Peyer's patch (tissue), 4 donors: ENCODE measurements around the gene CELF4. TPM values are rescaled to one million over a fixed set of nuclear protein-coding genes. Genes with fewer than 3 reads are reported as not detected.

Experiments
- DNase-seq, 3 donors: peaks; one replicate each; pipeline ENCODE4 v3.0.0-alpha.2; 2017 to 2019
- H3K27ac ChIP-seq, 4 donors: fragments of 200-600 bp; sonication (generic); one replicate each; pipeline ENCODE4 v1.5.1; 2016 to 2019
- H3K27me3 ChIP-seq, 2 donors: fragments of 200-600 bp; sonication (generic); one replicate each; pipeline ENCODE4 v1.5.1; 2019
- H3K36me3 ChIP-seq, 3 donors: fragments of 200-600 bp; sonication (generic); one replicate each; pipeline ENCODE4 v1.5.1; 2016 to 2019
- H3K4me1 ChIP-seq, 4 donors: fragments of 200-600 bp; sonication (generic); one replicate each; pipeline ENCODE4 v1.5.1; 2016 to 2019
- H3K4me3 ChIP-seq, 4 donors: fragments of 200-600 bp; sonication (generic); 1 replicate in 3 of 4; 2 replicates in 1 of 4; pipeline ENCODE4 v1.5.1; 2016 to 2019; ENCODE audit warnings: mild to moderate bottlenecking in 1 of 4
- H3K9me3 ChIP-seq, 4 donors: fragments of 200-600 bp; sonication (generic); one replicate each; pipeline ENCODE4 v1.5.1; 2016 to 2019; ENCODE audit warnings: mild to moderate bottlenecking in 1 of 4
- POLR2A ChIP-seq, 2 donors: fragments of 450-650 bp; IDR thresholded peaks; one replicate each; pipeline ENCODE4 v1.5.1; 2017; ENCODE audit warnings: antibody characterized with exemption in 2 of 2, mild to moderate bottlenecking in 2 of 2, moderate library complexity in 2 of 2
- total RNA-seq, 4 donors: library from RNA; depleted of rRNA; stranded (reverse); fragments of >200 nt; gene quantifications; one replicate each; pipeline ENCODE4 v1.1.0, GENCODE V29; 2016
- TF ChIP-seq, protein P1 (sequence below), 6 experiments: fragments of 450-650 bp in 4 of 6; fragments of 200-600 bp in 2 of 6; sonication (generic) in 1 of 6; IDR thresholded peaks; one replicate each; pipeline ENCODE4 v1.5.1; 2017 to 2019; ENCODE audit warnings: antibody characterized with exemption in 6 of 6, mild to moderate bottlenecking in 3 of 6, moderate library complexity in 1 of 6

CELF4 gene
- total RNA-seq, 4 donors from 2014 or later: 0.35 to 4.8 TPM; not detected in 2

DNA sequence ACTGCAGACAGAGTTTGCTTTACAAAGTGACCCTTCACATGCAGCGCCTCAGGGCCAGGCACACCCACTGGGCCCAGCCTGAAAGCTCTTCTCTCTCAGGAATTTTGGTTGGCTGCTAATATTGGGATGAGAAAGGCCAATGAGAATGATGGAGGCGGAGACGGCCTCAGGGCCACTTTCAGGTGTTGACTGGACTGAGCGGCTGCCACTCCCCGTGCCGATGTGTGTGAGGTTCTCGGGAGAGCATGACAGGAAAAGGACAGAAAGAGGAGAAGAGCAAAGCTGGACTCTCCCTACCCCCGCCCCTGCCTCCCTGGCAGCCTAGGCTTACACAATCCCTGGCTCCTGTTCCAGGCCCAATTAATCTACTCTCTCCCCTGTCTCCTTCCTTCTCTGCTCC is 155.7 kb downstream of the CELF4 start:
- no peaks in the 10 kb centered on the region for H3K4me1 ChIP-seq
- no peak overlapping the region for H3K27ac ChIP-seq
- no peak for DNase-seq
- TF ChIP-seq, protein P1, sequence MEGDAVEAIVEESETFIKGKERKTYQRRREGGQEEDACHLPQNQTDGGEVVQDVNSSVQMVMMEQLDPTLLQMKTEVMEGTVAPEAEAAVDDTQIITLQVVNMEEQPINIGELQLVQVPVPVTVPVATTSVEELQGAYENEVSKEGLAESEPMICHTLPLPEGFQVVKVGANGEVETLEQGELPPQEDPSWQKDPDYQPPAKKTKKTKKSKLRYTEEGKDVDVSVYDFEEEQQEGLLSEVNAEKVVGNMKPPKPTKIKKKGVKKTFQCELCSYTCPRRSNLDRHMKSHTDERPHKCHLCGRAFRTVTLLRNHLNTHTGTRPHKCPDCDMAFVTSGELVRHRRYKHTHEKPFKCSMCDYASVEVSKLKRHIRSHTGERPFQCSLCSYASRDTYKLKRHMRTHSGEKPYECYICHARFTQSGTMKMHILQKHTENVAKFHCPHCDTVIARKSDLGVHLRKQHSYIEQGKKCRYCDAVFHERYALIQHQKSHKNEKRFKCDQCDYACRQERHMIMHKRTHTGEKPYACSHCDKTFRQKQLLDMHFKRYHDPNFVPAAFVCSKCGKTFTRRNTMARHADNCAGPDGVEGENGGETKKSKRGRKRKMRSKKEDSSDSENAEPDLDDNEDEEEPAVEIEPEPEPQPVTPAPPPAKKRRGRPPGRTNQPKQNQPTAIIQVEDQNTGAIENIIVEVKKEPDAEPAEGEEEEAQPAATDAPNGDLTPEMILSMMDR (IDR thresholded peaks at IDR 0.05): no peak
- no peak for TF ChIP-seq POLR2A (IDR thresholded peaks at IDR 0.05)
- H3K27me3 ChIP-seq: no peaks in the 10 kb centered on the region
- H3K9me3 ChIP-seq: no peaks in the 10 kb centered on the region
- no peak overlapping the region for H3K4me3 ChIP-seq
- no peaks in the 10 kb centered on the region for H3K36me3 ChIP-seq

DNA sequence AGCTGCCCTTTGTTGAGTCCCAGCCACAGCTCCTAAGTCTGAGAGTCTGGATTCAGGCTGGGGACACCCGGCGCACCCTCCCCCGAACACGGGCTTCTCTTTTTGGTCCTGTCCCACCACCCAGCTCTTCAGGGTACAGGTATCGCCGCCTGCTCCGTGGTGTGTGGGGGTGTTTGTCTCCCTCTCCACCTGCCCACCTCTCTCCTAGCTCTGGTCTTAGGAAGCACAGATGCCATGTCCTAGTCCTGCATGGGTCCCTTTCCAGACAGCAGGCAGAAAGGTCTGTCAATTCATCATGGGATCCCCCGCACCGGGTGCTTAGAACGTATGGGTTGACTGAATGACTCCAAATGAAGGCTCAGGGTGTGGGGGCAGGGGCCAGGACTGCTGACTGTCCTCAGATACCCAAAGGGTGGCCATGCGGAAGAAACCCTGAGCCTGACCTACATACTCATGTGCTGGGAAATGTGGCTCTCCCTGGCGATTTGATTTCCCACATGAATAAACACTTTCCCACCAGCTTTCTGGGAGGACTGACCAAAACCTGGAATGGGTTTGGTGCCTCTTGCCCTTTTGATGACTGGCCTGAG is 156.8 kb downstream of the CELF4 start:
- TF ChIP-seq, protein P1 (IDR thresholded peaks at IDR 0.05): no peak
- no peak for TF ChIP-seq POLR2A (IDR thresholded peaks at IDR 0.05)
- Histone ChIP-seq H3K9me3 (no peaks in the 10 kb centered on the region), H3K4me1 (no peaks in the 10 kb centered on the region), H3K4me3 (no peak overlapping the region), H3K27ac (no peak overlapping the region), H3K36me3 (no peaks in the 10 kb centered on the region), H3K27me3 (no peaks in the 10 kb centered on the region)
- DNase-seq: no peak

DNA sequence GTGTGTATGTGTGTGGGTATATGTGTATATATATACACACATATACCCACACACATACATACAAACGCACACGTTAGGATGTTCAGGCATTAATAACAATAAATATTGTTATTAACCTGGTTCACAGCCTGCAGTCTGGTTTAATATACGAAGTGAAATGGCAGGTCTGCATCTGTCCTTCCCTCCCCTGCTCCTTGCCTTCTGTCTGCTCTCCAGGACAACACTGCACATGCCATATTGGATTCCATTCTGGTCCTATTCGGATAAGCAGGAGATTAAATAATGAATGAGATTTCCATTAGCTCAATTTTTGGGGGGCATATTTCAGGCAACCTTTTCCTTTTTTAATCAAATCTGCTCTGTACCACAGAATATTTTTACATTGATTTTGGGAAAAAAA is 158.0 kb downstream of the CELF4 start:
- Histone ChIP-seq H3K27me3 (no peaks in the 10 kb centered on the region), H3K4me3 (no peak overlapping the region), H3K9me3 (no peaks in the 10 kb centered on the region), H3K4me1 (peaks cover 0 to 3% (median 0%) of the 10 kb centered on the region in 4 donors), H3K27ac (no peak overlapping the region), H3K36me3 (no peaks in the 10 kb centered on the region)
- TF ChIP-seq POLR2A (IDR thresholded peaks at IDR 0.05): no peak
- TF ChIP-seq, protein P1 (IDR thresholded peaks at IDR 0.05): no peak
- no peak for DNase-seq

DNA sequence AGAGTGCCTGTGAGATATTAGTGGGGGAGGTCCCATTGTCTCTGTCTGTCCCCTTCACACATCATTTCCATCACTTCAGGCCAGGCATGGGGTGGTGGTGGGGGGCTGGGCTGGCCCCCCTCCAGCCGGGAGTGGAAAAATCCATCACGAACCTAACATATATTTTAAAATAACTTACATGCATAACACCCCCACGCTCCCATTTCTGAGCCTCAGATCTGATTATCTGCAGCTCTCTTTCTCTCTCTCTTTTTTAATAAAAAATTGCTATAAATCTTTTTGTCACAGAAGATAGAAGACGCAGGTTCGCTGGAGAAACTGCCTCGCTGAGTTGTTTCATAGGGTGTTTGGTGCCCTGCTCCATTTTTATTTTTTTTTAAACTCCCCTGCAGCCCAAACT is 159.8 kb downstream of the CELF4 start:
- H3K4me1 ChIP-seq: peaks cover 0 to 5% (median 0%) of the 10 kb centered on the region in 4 donors
- no peaks in the 10 kb centered on the region for H3K36me3 ChIP-seq
- H3K9me3 ChIP-seq: no peaks in the 10 kb centered on the region
- no peak for TF ChIP-seq POLR2A (IDR thresholded peaks at IDR 0.05)
- no peak overlapping the region for H3K27ac ChIP-seq
- no peaks in the 10 kb centered on the region for H3K27me3 ChIP-seq
- H3K4me3 ChIP-seq: no peak overlapping the region
- no peak for DNase-seq

DNA sequence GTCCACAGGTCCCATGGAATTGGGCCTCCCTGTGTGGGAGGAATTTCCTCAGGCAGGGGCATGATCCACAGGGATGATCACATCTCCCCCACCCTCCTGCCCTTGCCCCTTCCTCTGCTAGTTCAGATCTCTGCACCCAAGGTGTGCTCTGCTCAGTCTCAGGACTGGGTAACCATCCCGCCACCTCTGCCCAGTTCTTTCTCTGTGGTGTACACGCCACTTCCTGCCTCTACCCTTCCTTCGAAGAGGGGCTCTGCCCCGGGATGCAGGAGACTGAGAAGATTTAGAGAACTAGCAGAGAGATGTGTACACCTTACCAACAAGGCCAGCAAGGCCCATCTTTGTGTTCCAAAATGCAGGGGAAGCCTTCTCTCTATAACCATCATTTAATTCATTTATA is 160.4 kb downstream of the CELF4 start:
- H3K9me3 ChIP-seq: no peaks in the 10 kb centered on the region
- TF ChIP-seq, protein P1 (IDR thresholded peaks at IDR 0.05): no peak
- no peak for TF ChIP-seq POLR2A (IDR thresholded peaks at IDR 0.05)
- no peaks in the 10 kb centered on the region for H3K36me3 ChIP-seq

DNA sequence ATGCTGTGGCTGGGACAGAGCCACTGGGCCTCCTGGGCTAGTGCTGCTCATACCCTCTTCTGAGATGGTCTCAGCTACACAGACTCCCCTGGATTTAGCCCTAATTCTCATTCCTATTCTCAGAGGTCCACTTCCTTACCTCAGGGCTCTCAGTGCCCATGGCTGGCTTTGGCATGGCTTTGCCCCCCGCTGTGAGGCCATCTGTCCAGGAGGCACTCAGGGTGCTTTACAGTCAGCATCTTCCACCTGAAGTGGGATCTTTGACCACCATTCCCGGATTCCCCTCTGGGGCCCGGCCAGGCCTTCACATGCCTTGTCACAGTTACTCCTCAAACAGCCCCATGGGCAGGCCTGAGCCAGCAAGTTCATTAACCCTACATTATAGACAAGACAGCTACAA is 161.8 kb downstream of the CELF4 start:
- TF ChIP-seq, protein P1 (IDR thresholded peaks at IDR 0.05): no peak
- no peak for TF ChIP-seq POLR2A (IDR thresholded peaks at IDR 0.05)
- Histone ChIP-seq H3K4me1 (peaks cover 0 to 5% (median 0%) of the 10 kb centered on the region in 4 donors), H3K4me3 (no peak overlapping the region), H3K9me3 (no peaks in the 10 kb centered on the region), H3K27me3 (no peaks in the 10 kb centered on the region), H3K27ac (no peak overlapping the region), H3K36me3 (no peaks in the 10 kb centered on the region)
- DNase-seq: no peak

More for the DNA sequence above, 160.4 kb downstream of the CELF4 start:
- no peak overlapping the region for H3K4me3 ChIP-seq
- DNase-seq: no peak
- H3K27ac ChIP-seq: no peak overlapping the region
- H3K4me1 ChIP-seq: peaks cover 0 to 5% (median 0%) of the 10 kb centered on the region in 4 donors
- no peaks in the 10 kb centered on the region for H3K27me3 ChIP-seq
